ENCODE measurements around the gene ATG101.

The ATG101 gene

GRCh38 chr12:52058631-52059361 is 11.0 kb upstream of the ATG101 start:
- DNase-seq, result peak; percentile 83

- DNase-seq, result peak; percentile 66
Observed at GRCh38 chr12:52059582-52060497, 9.9 kb upstream of the ATG101 start.

GRCh38 chr12:52060498-52061177 is 9.1 kb upstream of the ATG101 start:
- no peak for DNase-seq

- no peak for DNase-seq
Observed at GRCh38 chr12:52061470-52062166, 8.2 kb upstream of the ATG101 start.

- DNase-seq, result no peak
Observed at GRCh38 chr12:52062167-52063081, 7.4 kb upstream of the ATG101 start.

- peak; percentile 28 for DNase-seq
Observed at GRCh38 chr12:52063082-52063924, 6.5 kb upstream of the ATG101 start.

- no peak for DNase-seq
Observed at GRCh38 chr12:52063981-52064649, 5.7 kb upstream of the ATG101 start.

GRCh38 chr12:52066346-52067080 is 3.3 kb upstream of the ATG101 start:
- DNase-seq, result no peak

- no peak for DNase-seq
Observed at GRCh38 chr12:52067081-52067374, 2.8 kb upstream of the ATG101 start.

- DNase-seq, result no peak
Observed at GRCh38 chr12:52070185-52070925, 577 bp downstream of the ATG101 start.

GRCh38 chr12:52073531-52074381 is 4.0 kb downstream of the ATG101 start:
- peak; percentile 41 for DNase-seq

GRCh38 chr12:52074971-52075724 is 5.4 kb downstream of the ATG101 start:
- no peak for DNase-seq

GRCh38 chr12:52076811-52077210 is 7.0 kb downstream of the ATG101 start:
- no peak for DNase-seq

- DNase-seq, result no peak
Observed at GRCh38 chr12:52078276-52078675, 8.5 kb downstream of the ATG101 start.

- no peak for DNase-seq
Observed at GRCh38 chr12:52079576-52080402, 10.0 kb downstream of the ATG101 start, which contains the start of gene SMIM41. SMIM41 (plus strand) TSS chr12:52079704; CDS start chr12:52079780, 76 bp downstream.
